Measurements from ENCODE around the gene SLK.

Gene SLK

DNA sequence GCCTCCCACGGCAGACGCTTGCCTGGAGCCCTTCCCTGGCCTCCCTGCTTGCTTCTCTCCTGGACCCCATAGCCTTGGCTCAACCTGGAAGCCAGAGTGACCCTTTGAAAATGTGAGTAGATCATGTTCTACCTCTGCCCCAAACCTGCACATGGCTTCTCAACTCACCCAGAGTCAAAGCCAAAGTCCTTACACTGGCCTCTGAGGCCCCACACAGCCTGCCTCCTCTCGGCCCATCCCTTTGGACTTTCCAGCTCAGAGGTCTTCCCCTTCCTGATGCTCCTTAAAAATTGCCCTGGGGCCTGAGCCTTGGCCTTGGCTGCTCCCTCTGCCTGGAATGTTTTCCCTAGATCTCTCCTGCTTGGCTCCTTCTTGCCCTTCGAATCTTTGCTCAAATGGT, 86.3 kb downstream of the SLK start:
- Histone ChIP-seq H3K36me3 (replicated peaks; ENCODE audit: insufficient read depth, low read length) (no peaks in the 10 kb centered on the region), H3K4me3 (ENCODE audit: low read length) (no peak overlapping the region), H3K27ac (ENCODE audit: low read length) (no peak overlapping the region), H3K79me2 (ENCODE audit: low read length) (no peaks in the 10 kb centered on the region), H3K9ac (ENCODE audit: low read length) (no peak overlapping the region), H3K27me3 (replicated peaks; ENCODE audit: insufficient read depth, low read length) (no peaks in the 10 kb centered on the region), H2AFZ (ENCODE audit: low read length) (no peak overlapping the region), H3K4me1 (ENCODE audit: low read length) (no peaks in the 10 kb centered on the region), H3K4me2 (ENCODE audit: low read depth, low read length) (no peak overlapping the region), H3K9me2 (replicated peaks; ENCODE audit: insufficient read depth, low read length) (no peaks in the 10 kb centered on the region), H4K20me1 (ENCODE audit: insufficient read depth, low read length) (no peaks in the 10 kb centered on the region), H3F3A (ENCODE audit: insufficient read depth, low read length) (no peaks in the 10 kb centered on the region), H3K9me3 (replicated peaks; ENCODE audit: insufficient read depth, low read length) (no peaks in the 10 kb centered on the region)
- no peak for DNase-seq
- TF ChIP-seq EZH2 (optimal IDR thresholded peaks at IDR 0.05; ENCODE audit: low read depth, low read length): no peak
- no peak for TF ChIP-seq EZH2phosphoT487 (IDR thresholded peaks at IDR 0.05; ENCODE audit: low read length)
- TF ChIP-seq, protein P1, sequence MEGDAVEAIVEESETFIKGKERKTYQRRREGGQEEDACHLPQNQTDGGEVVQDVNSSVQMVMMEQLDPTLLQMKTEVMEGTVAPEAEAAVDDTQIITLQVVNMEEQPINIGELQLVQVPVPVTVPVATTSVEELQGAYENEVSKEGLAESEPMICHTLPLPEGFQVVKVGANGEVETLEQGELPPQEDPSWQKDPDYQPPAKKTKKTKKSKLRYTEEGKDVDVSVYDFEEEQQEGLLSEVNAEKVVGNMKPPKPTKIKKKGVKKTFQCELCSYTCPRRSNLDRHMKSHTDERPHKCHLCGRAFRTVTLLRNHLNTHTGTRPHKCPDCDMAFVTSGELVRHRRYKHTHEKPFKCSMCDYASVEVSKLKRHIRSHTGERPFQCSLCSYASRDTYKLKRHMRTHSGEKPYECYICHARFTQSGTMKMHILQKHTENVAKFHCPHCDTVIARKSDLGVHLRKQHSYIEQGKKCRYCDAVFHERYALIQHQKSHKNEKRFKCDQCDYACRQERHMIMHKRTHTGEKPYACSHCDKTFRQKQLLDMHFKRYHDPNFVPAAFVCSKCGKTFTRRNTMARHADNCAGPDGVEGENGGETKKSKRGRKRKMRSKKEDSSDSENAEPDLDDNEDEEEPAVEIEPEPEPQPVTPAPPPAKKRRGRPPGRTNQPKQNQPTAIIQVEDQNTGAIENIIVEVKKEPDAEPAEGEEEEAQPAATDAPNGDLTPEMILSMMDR (IDR thresholded peaks at IDR 0.05; ENCODE audit: low read length): no peak

DNA sequence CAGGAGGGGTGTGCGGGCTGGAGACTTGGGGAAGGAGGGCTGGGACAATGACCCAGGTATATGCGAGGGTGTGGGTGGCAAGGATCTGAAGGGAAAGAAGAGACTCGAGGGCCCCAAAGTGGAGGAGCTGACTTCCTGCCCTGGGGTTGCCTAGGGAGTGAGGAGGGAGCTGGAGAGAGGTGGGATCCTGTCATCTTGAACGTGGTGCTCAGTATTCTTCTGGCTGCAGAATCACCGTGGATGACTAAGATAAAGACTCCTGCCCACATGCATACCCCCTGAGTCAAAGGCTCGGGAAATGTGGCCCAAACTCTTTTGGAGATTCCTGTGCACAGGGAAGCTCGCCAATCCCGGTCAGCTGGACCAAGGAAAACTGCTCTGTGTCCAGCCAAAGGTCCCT, 87.5 kb downstream of the SLK start:
- no peaks in the 10 kb centered on the region for H3F3A ChIP-seq (ENCODE audit: insufficient read depth, low read length)
- H3K9me2 ChIP-seq (replicated peaks; ENCODE audit: insufficient read depth, low read length): no peaks in the 10 kb centered on the region
- H4K20me1 ChIP-seq (ENCODE audit: insufficient read depth, low read length): no peaks in the 10 kb centered on the region
- no peak for DNase-seq
- peaks cover 6% of the 10 kb centered on the region for H3K4me1 ChIP-seq (ENCODE audit: low read length)
- H3K27me3 ChIP-seq (replicated peaks; ENCODE audit: insufficient read depth, low read length): no peaks in the 10 kb centered on the region
- H3K9me3 ChIP-seq (replicated peaks; ENCODE audit: insufficient read depth, low read length): no peaks in the 10 kb centered on the region
- H2AFZ ChIP-seq (ENCODE audit: low read length): no peak overlapping the region
- no peak overlapping the region for H3K9ac ChIP-seq (ENCODE audit: low read length)
- no peak overlapping the region for H3K4me2 ChIP-seq (ENCODE audit: low read depth, low read length)
- H3K79me2 ChIP-seq (ENCODE audit: low read length): no peaks in the 10 kb centered on the region
- TF ChIP-seq EZH2 (optimal IDR thresholded peaks at IDR 0.05; ENCODE audit: low read depth, low read length) (no peak), EZH2phosphoT487 (IDR thresholded peaks at IDR 0.05; ENCODE audit: low read length) (no peak)
- TF ChIP-seq, protein P1 (IDR thresholded peaks at IDR 0.05; ENCODE audit: low read length): no peak
- no peaks in the 10 kb centered on the region for H3K36me3 ChIP-seq (replicated peaks; ENCODE audit: insufficient read depth, low read length)
- H3K4me3 ChIP-seq (ENCODE audit: low read length): no peak overlapping the region
- H3K27ac ChIP-seq (ENCODE audit: low read length): no peak overlapping the region

GRCh38 chr10:104056619-104057273, 89.8 kb downstream of the SLK start:
- Histone ChIP-seq H3K27ac (ENCODE audit: low read length) (no peak overlapping the region), H3K9ac (ENCODE audit: low read length) (no peak overlapping the region), H3K27me3 (replicated peaks; ENCODE audit: insufficient read depth, low read length) (no peaks in the 10 kb centered on the region), H2AFZ (ENCODE audit: low read length) (no peak overlapping the region), H3K4me2 (ENCODE audit: low read depth, low read length) (no peak overlapping the region), H4K20me1 (ENCODE audit: insufficient read depth, low read length) (no peaks in the 10 kb centered on the region), H3K4me1 (ENCODE audit: low read length) (peaks cover 10% of the 10 kb centered on the region), H3K4me3 (ENCODE audit: low read length) (no peak overlapping the region), H3K36me3 (replicated peaks; ENCODE audit: insufficient read depth, low read length) (no peaks in the 10 kb centered on the region), H3F3A (ENCODE audit: insufficient read depth, low read length) (no peaks in the 10 kb centered on the region), H3K9me3 (replicated peaks; ENCODE audit: insufficient read depth, low read length) (no peaks in the 10 kb centered on the region), H3K79me2 (ENCODE audit: low read length) (no peaks in the 10 kb centered on the region), H3K9me2 (replicated peaks; ENCODE audit: insufficient read depth, low read length) (no peaks in the 10 kb centered on the region)
- TF ChIP-seq EZH2 (optimal IDR thresholded peaks at IDR 0.05; ENCODE audit: low read depth, low read length) (no peak), EZH2phosphoT487 (IDR thresholded peaks at IDR 0.05; ENCODE audit: low read length) (no peak)
- TF ChIP-seq, protein P1 (IDR thresholded peaks at IDR 0.05; ENCODE audit: low read length): no peak
- DNase-seq: no peak
